GM21381 (cell line): ENCODE measurements around the gene PLXNB2.
"Not testable (repeated sequence)": the region's sequence is repeated elsewhere in the genome, so short reads cannot be mapped to it uniquely, and the experiment has no call there.

Experiments
- ATAC-seq: cut with Tn5 transposase; IDR thresholded peaks from one replicate; pipeline ENCODE4 v1.9.1; 2021; ENCODE audit warnings: mild to moderate bottlenecking, moderate library complexity; ENCODE audit not compliant: unreplicated experiment

Gene PLXNB2

DNA sequence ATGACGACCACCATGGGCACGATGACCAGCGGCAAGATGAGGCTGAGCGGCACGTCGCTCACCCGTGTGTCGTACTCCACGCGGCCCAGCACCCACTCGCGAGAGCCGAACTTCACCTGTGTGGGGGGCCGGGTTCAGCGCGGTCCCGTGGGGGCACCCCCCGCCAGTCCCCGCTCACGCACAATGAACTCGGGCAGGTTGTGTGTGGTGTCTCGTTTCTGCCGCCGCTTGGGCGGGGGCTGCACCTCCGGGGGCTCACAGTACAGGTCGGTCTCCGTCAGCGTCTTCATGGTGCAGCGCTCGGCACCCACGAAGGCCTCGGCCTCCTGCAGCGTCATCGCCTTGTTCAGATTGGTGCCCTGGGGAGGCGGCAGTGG, 26.1 kb downstream of the PLXNB2 start:
- ATAC-seq = no peak

- ATAC-seq = no peak
Measured at GRCh38 chr22:50280708-50281383, 26.6 kb downstream of the PLXNB2 start.

- no peak for ATAC-seq
Measured at GRCh38 chr22:50280022-50280707, 27.3 kb downstream of the PLXNB2 start.

GRCh38 chr22:50278956-50279619, 28.4 kb downstream of the PLXNB2 start:
- ATAC-seq = no peak

GRCh38 chr22:50278461-50278860, 29.0 kb downstream of the PLXNB2 start:
- no peak for ATAC-seq

DNA sequence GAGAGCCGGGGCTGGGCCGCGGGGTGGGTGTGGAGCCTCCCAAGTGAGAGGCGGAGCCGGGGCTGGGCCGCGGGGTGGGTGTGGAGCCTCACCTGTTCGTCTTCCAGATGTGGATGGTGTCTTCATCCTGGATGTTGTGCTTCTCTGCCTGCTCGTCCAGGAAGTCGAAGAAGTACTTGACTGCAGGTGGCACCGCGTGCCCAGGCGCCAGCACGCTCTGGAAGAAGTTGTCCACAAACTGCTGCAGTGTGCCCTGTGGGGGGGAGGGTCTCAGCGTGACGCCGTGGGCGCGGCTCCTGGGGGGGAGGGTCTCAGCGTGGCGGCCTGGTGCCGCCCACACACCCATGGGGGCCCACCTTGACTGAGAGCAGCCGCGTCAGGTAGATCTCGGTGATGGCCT, 29.7 kb downstream of the PLXNB2 start:
- no peak for ATAC-seq

- ATAC-seq = peak; percentile 58
Measured at GRCh38 chr22:50276143-50276542, 31.3 kb downstream of the PLXNB2 start.

GRCh38 chr22:50275181-50276055, 32.0 kb downstream of the PLXNB2 start:
- ATAC-seq = no peak

DNA sequence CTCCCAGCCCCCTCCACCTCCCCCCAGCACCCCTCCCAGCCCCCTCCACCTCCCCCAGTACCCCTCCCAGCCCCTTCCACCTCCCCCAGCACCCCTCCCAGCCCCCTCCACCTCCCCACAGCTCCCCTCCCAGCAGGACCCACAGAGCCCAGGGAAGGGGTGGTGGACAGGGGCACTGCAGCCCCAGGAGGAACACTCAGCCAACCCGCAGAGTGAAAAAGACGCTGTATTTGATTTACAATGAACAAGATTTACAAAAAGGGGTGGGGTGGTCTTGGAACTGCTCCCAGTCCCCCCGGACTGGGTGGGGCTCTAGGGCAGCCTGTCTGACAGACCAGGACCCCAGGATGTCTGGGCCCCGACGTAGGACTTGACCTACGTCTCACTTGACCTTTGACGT, 32.7 kb downstream of the PLXNB2 start:
- no peak for ATAC-seq

DNA sequence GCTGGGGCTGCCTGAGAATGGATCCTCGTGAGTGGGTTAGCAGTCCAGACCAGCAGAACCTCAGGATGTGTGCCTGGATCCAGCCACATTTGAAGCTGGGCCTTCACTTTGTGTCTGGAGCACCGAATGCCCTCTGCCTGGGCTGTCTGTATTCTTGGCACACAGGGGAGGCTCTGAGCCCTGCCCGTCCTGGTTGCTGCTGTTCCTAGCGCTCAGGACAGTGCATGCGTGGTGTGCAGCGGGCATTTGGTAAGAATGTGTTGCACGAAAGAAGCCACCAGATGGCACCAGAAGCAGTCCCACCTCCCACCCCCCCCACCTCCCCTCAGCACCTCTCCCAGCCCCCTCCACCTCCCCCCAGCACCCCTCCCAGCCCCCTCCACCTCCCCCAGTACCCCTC, 33.1 kb downstream of the PLXNB2 start:
- ATAC-seq = no peak

- ATAC-seq = not testable (repeated sequence)
Measured at GRCh38 chr22:50273781-50274180, 33.7 kb downstream of the PLXNB2 start.

DNA sequence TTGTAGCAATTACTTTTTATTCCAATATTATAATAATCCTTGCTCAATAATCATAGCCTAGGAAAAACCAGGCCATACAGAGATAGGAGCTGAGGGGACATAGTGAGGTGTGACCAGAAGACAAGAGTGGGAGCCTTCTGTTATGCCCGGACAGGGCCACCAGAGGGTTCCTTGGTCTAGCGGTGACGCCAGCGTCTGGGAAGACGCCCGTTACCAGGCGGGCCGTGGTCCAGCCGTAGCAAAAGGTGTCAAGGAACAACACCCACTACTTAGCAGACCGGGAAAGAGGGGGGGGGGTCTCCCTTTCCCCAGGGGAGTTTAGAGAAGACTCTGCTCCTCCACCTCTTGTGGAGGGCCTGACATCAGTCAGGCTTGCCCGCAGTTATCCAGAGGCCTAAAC, 34.1 kb downstream of the PLXNB2 start:
- not testable (repeated sequence) for ATAC-seq

GRCh38 chr22:50272044-50272802, 35.2 kb downstream of the PLXNB2 start:
- ATAC-seq = no peak

- ATAC-seq = no peak
Measured at GRCh38 chr22:50271519-50271970, 35.9 kb downstream of the PLXNB2 start.

- no peak for ATAC-seq
Measured at GRCh38 chr22:50270666-50271394, 36.6 kb downstream of the PLXNB2 start.

GRCh38 chr22:50269970-50270665, 37.3 kb downstream of the PLXNB2 start, which contains the start of gene MAPK11:
MAPK11 (minus strand) TSS chr22:50270380; CDS start chr22:50270292, 88 bp downstream.
- ATAC-seq = peak; percentile 43

DNA sequence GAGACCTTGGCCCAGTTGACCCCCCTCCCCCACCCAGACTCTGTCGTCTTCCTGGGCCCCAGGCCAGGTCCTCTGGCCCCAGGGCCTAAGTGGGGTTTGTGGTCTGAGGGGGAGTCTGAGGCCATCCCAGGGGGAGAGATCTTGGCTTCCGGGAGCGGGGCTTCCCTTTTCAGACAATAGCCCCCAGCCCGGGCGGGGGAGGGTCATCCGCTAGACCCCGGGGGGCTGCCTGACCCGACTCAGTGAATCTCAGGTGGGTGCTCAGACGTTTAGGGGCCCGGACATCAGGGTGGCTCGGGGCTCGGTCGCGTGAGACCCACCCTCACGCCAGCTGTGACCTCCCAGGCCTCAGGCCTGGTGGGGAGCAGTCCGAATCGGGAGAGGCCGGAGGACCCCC, 37.9 kb downstream of the PLXNB2 start:
- ATAC-seq = no peak

DNA sequence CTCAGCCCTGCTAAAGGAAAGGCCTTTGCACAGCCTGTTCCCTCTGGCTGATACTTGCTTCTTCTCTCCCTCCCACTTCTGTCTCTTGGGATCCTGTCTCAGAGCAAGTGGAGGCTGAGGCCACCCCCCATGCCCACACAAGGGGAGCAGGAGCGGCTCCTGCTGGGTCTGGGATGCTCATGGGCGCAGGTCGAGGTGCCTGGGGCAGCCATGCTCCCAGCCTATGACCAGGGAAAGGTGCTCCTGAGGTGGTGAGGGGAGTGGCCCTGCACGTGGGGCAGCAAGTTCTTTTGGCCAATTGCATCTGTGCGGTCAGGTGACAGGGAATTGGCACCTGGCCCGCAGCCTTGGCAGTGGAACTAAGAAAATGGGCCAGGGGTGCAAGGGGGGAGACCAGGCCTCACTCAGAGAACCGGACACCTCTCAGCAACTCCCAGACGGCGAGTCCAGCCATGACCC, 38.8 kb downstream of the PLXNB2 start:
- ATAC-seq = no peak
